Activated CD4-positive, alpha-beta T cell treated with anti-CD3 and anti-CD28 coated beads, Interleukin-2, amount 50 U/mL, for 24 hours (primary cell): ENCODE measurements around the gene RRM1.
"Not testable (repeated sequence)": the region's sequence is repeated elsewhere in the genome, so short reads cannot be mapped to it uniquely, and the experiment has no call there.

ENCODE experiments used
- DNase-seq, 2 donors: peaks; one replicate each; pipeline ENCODE4 v3.0.0-alpha.2; 2020; ENCODE audit warnings: low read depth in 1 of 2, low spot score in 1 of 2

RRM1 gene

GRCh38 chr11:4076774-4077173 is 17.8 kb upstream of the RRM1 start:
- no peak for DNase-seq

- DNase-seq, result no peak
Measured at GRCh38 chr11:4083198-4083597, 11.4 kb upstream of the RRM1 start.

GRCh38 chr11:4084406-4085125 is 10.0 kb upstream of the RRM1 start:
- DNase-seq, result no peak

- DNase-seq, result no peak
Measured at GRCh38 chr11:4085575-4085974, 9.0 kb upstream of the RRM1 start.

- DNase-seq, result no peak
Measured at GRCh38 chr11:4086575-4087353, 7.8 kb upstream of the RRM1 start.

GRCh38 chr11:4087551-4087950 is 7.0 kb upstream of the RRM1 start:
- DNase-seq, result no peak

GRCh38 chr11:4090258-4090657 is 4.3 kb upstream of the RRM1 start:
- DNase-seq, result no peak

- no peak for DNase-seq
Measured at GRCh38 chr11:4092026-4092425, 2.6 kb upstream of the RRM1 start.

GRCh38 chr11:4093519-4094347 is 866 bp upstream of the RRM1 start:
- no peak for DNase-seq

GRCh38 chr11:4095509-4096230 is 1.1 kb downstream of the RRM1 start:
- no peak for DNase-seq

GRCh38 chr11:4098026-4098621 is 3.5 kb downstream of the RRM1 start:
- no peak for DNase-seq

GRCh38 chr11:4102711-4103110 is 8.1 kb downstream of the RRM1 start:
- no peak for DNase-seq

- DNase-seq, result no peak
Measured at GRCh38 chr11:4103269-4103668, 8.7 kb downstream of the RRM1 start.

- no peak for DNase-seq
Measured at GRCh38 chr11:4105916-4106315, 11.3 kb downstream of the RRM1 start.

- no peak for DNase-seq
Measured at GRCh38 chr11:4111834-4112233, 17.2 kb downstream of the RRM1 start.

GRCh38 chr11:4115128-4115527 is 20.5 kb downstream of the RRM1 start:
- DNase-seq, result no peak

GRCh38 chr11:4118107-4118506 is 23.5 kb downstream of the RRM1 start:
- DNase-seq, result no peak

GRCh38 chr11:4123218-4123617 is 28.6 kb downstream of the RRM1 start:
- no peak for DNase-seq

GRCh38 chr11:4125141-4125540 is 30.5 kb downstream of the RRM1 start:
- no peak for DNase-seq

- DNase-seq, result no peak
Measured at GRCh38 chr11:4127357-4127756, 32.8 kb downstream of the RRM1 start.

GRCh38 chr11:4130219-4130618 is 35.6 kb downstream of the RRM1 start:
- not testable (repeated sequence) for DNase-seq
